Endothelial cell (in vitro differentiated cells): ENCODE data around the gene WNK2. TPM values are rescaled to one million over a fixed set of nuclear protein-coding genes. Genes with fewer than 3 reads are reported as not detected.

Source experiments
- DNase-seq: peaks from one replicate; pipeline ENCODE4 v3.0.0; 2021; ENCODE audit warnings: low spot score
- H3K27ac Mint-ChIP-seq: one replicate; pipeline ENCODE4 v1.8.0; 2021; ENCODE audit warnings: mixed read lengths, inconsistent platforms; ENCODE audit not compliant: unreplicated experiment
- H3K27me3 Mint-ChIP-seq: one replicate; pipeline ENCODE4 v1.8.0; 2021; ENCODE audit warnings: mild to moderate bottlenecking, moderate library complexity, mixed read lengths, inconsistent platforms; ENCODE audit not compliant: unreplicated experiment
- H3K36me3 Mint-ChIP-seq: one replicate; pipeline ENCODE4 v1.8.0; 2021; ENCODE audit warnings: mild to moderate bottlenecking, low read depth, mixed read lengths, inconsistent platforms; ENCODE audit not compliant: unreplicated experiment
- H3K4me1 Mint-ChIP-seq: one replicate; pipeline ENCODE4 v1.8.0; 2021; ENCODE audit warnings: mild to moderate bottlenecking, mixed read lengths, inconsistent platforms; ENCODE audit not compliant: unreplicated experiment
- H3K4me3 Mint-ChIP-seq: one replicate; pipeline ENCODE4 v1.8.0; 2021; ENCODE audit warnings: mild to moderate bottlenecking, mixed read lengths, inconsistent platforms; ENCODE audit not compliant: unreplicated experiment
- H3K9me3 Mint-ChIP-seq: one replicate; pipeline ENCODE4 v1.8.0; 2021; ENCODE audit warnings: mixed read lengths, inconsistent platforms; ENCODE audit not compliant: unreplicated experiment
- CTCF ChIP-seq: fragments of 200-600 bp; sonication (generic); IDR thresholded peaks from one replicate; pipeline ENCODE4 v1.5.0; 2021; ENCODE audit warnings: antibody characterized with exemption; ENCODE audit not compliant: unreplicated experiment
- total RNA-seq: library from RNA; stranded (reverse); fragmentation: NEBNext Ultra II Directional; extraction: Animal tissue kit (Norgen Biotek cat#: 25700); gene quantifications from one replicate; pipeline ENCODE4 v1.2.1, GENCODE V29; 2021; ENCODE audit not compliant: unreplicated experiment

WNK2 gene
- total RNA-seq, 1 donor from 2014 or later = 0.82 TPM

GRCh38 chr9:93169444-93169843 lies 14.5 kb upstream of the WNK2 start:
- no peaks in the 10 kb centered on the region for H3K36me3 Mint-ChIP-seq
- H3K27ac Mint-ChIP-seq = no peak overlapping the region
- TF ChIP-seq CTCF = no peak
- no peak for DNase-seq
- H3K27me3 Mint-ChIP-seq = peaks cover 5% of the 10 kb centered on the region
- no peak overlapping the region for H3K4me3 Mint-ChIP-seq
- no peaks in the 10 kb centered on the region for H3K9me3 Mint-ChIP-seq
- H3K4me1 Mint-ChIP-seq = no peaks in the 10 kb centered on the region

- TF ChIP-seq CTCF = no peak
- Mint-ChIP-seq H3K27ac (no peak overlapping the region), H3K4me1 (no peaks in the 10 kb centered on the region), H3K9me3 (no peaks in the 10 kb centered on the region), H3K27me3 (peaks cover 5% of the 10 kb centered on the region), H3K4me3 (no peak overlapping the region), H3K36me3 (no peaks in the 10 kb centered on the region)
- DNase-seq = no peak
These were observed 13.4 kb upstream of the WNK2 start for GRCh38 chr9:93170571-93170970.

- DNase-seq = no peak
- no peak for TF ChIP-seq CTCF
- no peaks in the 10 kb centered on the region for H3K9me3 Mint-ChIP-seq
- H3K27me3 Mint-ChIP-seq = peaks cover 5% of the 10 kb centered on the region
- H3K36me3 Mint-ChIP-seq = no peaks in the 10 kb centered on the region
- no peak overlapping the region for H3K27ac Mint-ChIP-seq
- no peak overlapping the region for H3K4me3 Mint-ChIP-seq
- H3K4me1 Mint-ChIP-seq = no peaks in the 10 kb centered on the region
These were observed 12.5 kb upstream of the WNK2 start for GRCh38 chr9:93171261-93171990.

GRCh38 chr9:93172666-93173364 lies 11.1 kb upstream of the WNK2 start:
- DNase-seq = no peak
- H3K4me3 Mint-ChIP-seq = no peak overlapping the region
- TF ChIP-seq CTCF = no peak
- no peaks in the 10 kb centered on the region for H3K4me1 Mint-ChIP-seq
- no peaks in the 10 kb centered on the region for H3K9me3 Mint-ChIP-seq
- H3K36me3 Mint-ChIP-seq = no peaks in the 10 kb centered on the region
- no peak overlapping the region for H3K27ac Mint-ChIP-seq
- H3K27me3 Mint-ChIP-seq = peaks cover 5% of the 10 kb centered on the region
